Endothelial cell of umbilical vein (primary cell): ENCODE measurements around the gene ARHGAP32.

Experiments
- CTCF ChIP-seq, 2 donors: IDR thresholded peaks; 1 replicate in 1 of 2; 2 replicates in 1 of 2; pipeline ENCODE4 v1.5.1; 2011; ENCODE audit warnings: low read length in 2 of 2, mild to moderate bottlenecking in 2 of 2, moderate library complexity in 2 of 2, control low read depth in 1 of 2, inconsistent platforms in 1 of 2, low read depth in 1 of 2; ENCODE audit not compliant: insufficient read depth in 1 of 2; ENCODE audit errors: extremely low read depth in 1 of 2
- EZH2 ChIP-seq: IDR thresholded peaks from 2 replicates; pipeline ENCODE4 v1.6.1; 2012; ENCODE audit warnings: borderline replicate concordance, low read depth, mild to moderate bottlenecking, moderate library complexity, low read length, inconsistent platforms; ENCODE audit not compliant: severe bottlenecking
- FOS ChIP-seq: IDR thresholded peaks from 2 replicates; pipeline ENCODE4 v1.6.1; 2011; ENCODE audit warnings: mild to moderate bottlenecking, low read length, moderate library complexity, borderline replicate concordance; ENCODE audit not compliant: insufficient read depth
- GATA2 ChIP-seq: IDR thresholded peaks from 2 replicates; pipeline ENCODE4 v1.7.0; 2011; ENCODE audit warnings: low read depth, mild to moderate bottlenecking, moderate library complexity, mixed read lengths, low read length; ENCODE audit not compliant: insufficient read length, insufficient read depth
- JUN ChIP-seq: IDR thresholded peaks from 2 replicates; pipeline ENCODE4 v1.6.1; 2011; ENCODE audit warnings: borderline replicate concordance, low read depth; ENCODE audit not compliant: insufficient read length, insufficient read depth
- MAX ChIP-seq: IDR thresholded peaks from 2 replicates; pipeline ENCODE4 v1.6.1; 2011; ENCODE audit not compliant: insufficient read depth, insufficient read length
- MYC ChIP-seq: IDR thresholded peaks from one replicate; pipeline ENCODE4 v1.6.1; 2011; ENCODE audit warnings: mild to moderate bottlenecking, low read depth, low read length
- POLR2A ChIP-seq: IDR thresholded peaks from 2 replicates; pipeline ENCODE4 v1.6.1; 2012; ENCODE audit warnings: low read depth, mild to moderate bottlenecking, control low read depth, low read length
- POLR2AphosphoS5 ChIP-seq: IDR thresholded peaks from 2 replicates; pipeline ENCODE4 v1.6.1; 2012; ENCODE audit warnings: low read depth, mild to moderate bottlenecking, control low read depth, low read length, moderate library complexity; ENCODE audit not compliant: insufficient read depth

- TF ChIP-seq CTCF (IDR thresholded peaks at IDR 0.05; ENCODE audit: extremely low read depth in 1 of 2, insufficient read depth in 1 of 2, low read depth in 1 of 2, low read length in 2 of 2) (no peak), MAX (no peak), POLR2A (no peak), EZH2 (no peak), POLR2AphosphoS5 (no peak), JUN (no peak), MYC (no peak), FOS (no peak), GATA2 (no peak)
Observed at GRCh38 chr11:129093283-129093682, 98.8 kb downstream of the ARHGAP32 start.
